NB4 (cell line): ENCODE results near the gene ZCCHC7.

Experiments used
- CTCF ChIP-seq: IDR thresholded peaks from one replicate; pipeline ENCODE4 v1.5.1; 2012; ENCODE audit warnings: low read depth, low read length
- MAX ChIP-seq: IDR thresholded peaks from 2 replicates; pipeline ENCODE4 v1.6.1; 2011; ENCODE audit warnings: low read depth, low read length
- POLR2A ChIP-seq: IDR thresholded peaks from 2 replicates; pipeline ENCODE4 v1.6.1; 2011; ENCODE audit warnings: mild to moderate bottlenecking; ENCODE audit not compliant: insufficient read length; ENCODE audit errors: extremely low read depth

- TF ChIP-seq POLR2A (no peak), CTCF (no peak), MAX (no peak)
Measured at GRCh38 chr9:37149666-37150308, 29.4 kb downstream of the ZCCHC7 start.
